ENCODE data around the gene CCDC178.

- TF ChIP-seq, protein P1, sequence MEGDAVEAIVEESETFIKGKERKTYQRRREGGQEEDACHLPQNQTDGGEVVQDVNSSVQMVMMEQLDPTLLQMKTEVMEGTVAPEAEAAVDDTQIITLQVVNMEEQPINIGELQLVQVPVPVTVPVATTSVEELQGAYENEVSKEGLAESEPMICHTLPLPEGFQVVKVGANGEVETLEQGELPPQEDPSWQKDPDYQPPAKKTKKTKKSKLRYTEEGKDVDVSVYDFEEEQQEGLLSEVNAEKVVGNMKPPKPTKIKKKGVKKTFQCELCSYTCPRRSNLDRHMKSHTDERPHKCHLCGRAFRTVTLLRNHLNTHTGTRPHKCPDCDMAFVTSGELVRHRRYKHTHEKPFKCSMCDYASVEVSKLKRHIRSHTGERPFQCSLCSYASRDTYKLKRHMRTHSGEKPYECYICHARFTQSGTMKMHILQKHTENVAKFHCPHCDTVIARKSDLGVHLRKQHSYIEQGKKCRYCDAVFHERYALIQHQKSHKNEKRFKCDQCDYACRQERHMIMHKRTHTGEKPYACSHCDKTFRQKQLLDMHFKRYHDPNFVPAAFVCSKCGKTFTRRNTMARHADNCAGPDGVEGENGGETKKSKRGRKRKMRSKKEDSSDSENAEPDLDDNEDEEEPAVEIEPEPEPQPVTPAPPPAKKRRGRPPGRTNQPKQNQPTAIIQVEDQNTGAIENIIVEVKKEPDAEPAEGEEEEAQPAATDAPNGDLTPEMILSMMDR (IDR thresholded peaks at IDR 0.05), result no peak
- TF ChIP-seq POLR2A (IDR thresholded peaks at IDR 0.05), result no peak
- TF ChIP-seq POLR2AphosphoS5 (IDR thresholded peaks at IDR 0.05), result no peak
These were observed 311.9 kb downstream of the CCDC178 start for GRCh38 chr18:33128581-33128980.

All from prostate gland (tissue), 2 donors.